NCI-H748 treated with DMSO at 0.1 percent for 48 hours (cell line): ENCODE results near the gene ZSWIM6.

Source experiments
- DNase-seq: peaks from one replicate; lab custom pipeline; 2025; lab: John Stamatoyannopoulos, UW

The ZSWIM6 gene

GRCh38 chr5:61331407-61332357 is at the start of gene ZSWIM6:
Gene ZSWIM6 (plus strand): TSS chr5:61332258. CDS start chr5:61332273, 15 bp downstream.
- DNase-seq = peak; percentile 97

GRCh38 chr5:61283471-61283870 is 48.6 kb upstream of the ZSWIM6 start:
- no peak for DNase-seq

GRCh38 chr5:61285531-61285930 is 46.5 kb upstream of the ZSWIM6 start:
- no peak for DNase-seq

GRCh38 chr5:61286446-61287132 is 45.5 kb upstream of the ZSWIM6 start:
- DNase-seq = no peak

- no peak for DNase-seq
Observed at GRCh38 chr5:61287474-61287873, 44.6 kb upstream of the ZSWIM6 start.

- no peak for DNase-seq
Observed at GRCh38 chr5:61289241-61289640, 42.8 kb upstream of the ZSWIM6 start.

GRCh38 chr5:61289669-61290306 is 42.3 kb upstream of the ZSWIM6 start:
- no peak for DNase-seq

- peak; percentile 72 for DNase-seq
Observed at GRCh38 chr5:61290791-61291210, 41.3 kb upstream of the ZSWIM6 start.

- DNase-seq = no peak
Observed at GRCh38 chr5:61292062-61292657, 39.9 kb upstream of the ZSWIM6 start.

- DNase-seq = no peak
Observed at GRCh38 chr5:61293071-61293470, 39.0 kb upstream of the ZSWIM6 start.

- DNase-seq = no peak
Observed at GRCh38 chr5:61293873-61294272, 38.2 kb upstream of the ZSWIM6 start.

- DNase-seq = no peak
Observed at GRCh38 chr5:61295365-61295764, 36.7 kb upstream of the ZSWIM6 start.

- DNase-seq = no peak
Observed at GRCh38 chr5:61298066-61298465, 34.0 kb upstream of the ZSWIM6 start.

GRCh38 chr5:61298580-61298979 is 33.5 kb upstream of the ZSWIM6 start:
- no peak for DNase-seq

GRCh38 chr5:61299261-61299681 is 32.8 kb upstream of the ZSWIM6 start:
- DNase-seq = no peak

- DNase-seq = no peak
Observed at GRCh38 chr5:61301341-61302199, 30.5 kb upstream of the ZSWIM6 start.

- no peak for DNase-seq
Observed at GRCh38 chr5:61302200-61302563, 29.9 kb upstream of the ZSWIM6 start.

GRCh38 chr5:61303346-61303745 is 28.7 kb upstream of the ZSWIM6 start:
- no peak for DNase-seq

GRCh38 chr5:61304590-61305381 is 27.3 kb upstream of the ZSWIM6 start:
- peak; percentile 59 for DNase-seq

- no peak for DNase-seq
Observed at GRCh38 chr5:61306531-61307131, 25.4 kb upstream of the ZSWIM6 start.
